Activated CD8-positive, alpha-beta memory T cell treated with anti-CD3 and anti-CD28 coated beads for 24 hours (primary cell): ENCODE results near the gene ORM2.
A peak's percentile ranks its signal among the peaks of the same experiment; 100 is the strongest.

Experiments
- DNase-seq: peaks from one replicate; pipeline ENCODE4 v3.0.0-alpha.2; 2020

ORM2 gene

DNA sequence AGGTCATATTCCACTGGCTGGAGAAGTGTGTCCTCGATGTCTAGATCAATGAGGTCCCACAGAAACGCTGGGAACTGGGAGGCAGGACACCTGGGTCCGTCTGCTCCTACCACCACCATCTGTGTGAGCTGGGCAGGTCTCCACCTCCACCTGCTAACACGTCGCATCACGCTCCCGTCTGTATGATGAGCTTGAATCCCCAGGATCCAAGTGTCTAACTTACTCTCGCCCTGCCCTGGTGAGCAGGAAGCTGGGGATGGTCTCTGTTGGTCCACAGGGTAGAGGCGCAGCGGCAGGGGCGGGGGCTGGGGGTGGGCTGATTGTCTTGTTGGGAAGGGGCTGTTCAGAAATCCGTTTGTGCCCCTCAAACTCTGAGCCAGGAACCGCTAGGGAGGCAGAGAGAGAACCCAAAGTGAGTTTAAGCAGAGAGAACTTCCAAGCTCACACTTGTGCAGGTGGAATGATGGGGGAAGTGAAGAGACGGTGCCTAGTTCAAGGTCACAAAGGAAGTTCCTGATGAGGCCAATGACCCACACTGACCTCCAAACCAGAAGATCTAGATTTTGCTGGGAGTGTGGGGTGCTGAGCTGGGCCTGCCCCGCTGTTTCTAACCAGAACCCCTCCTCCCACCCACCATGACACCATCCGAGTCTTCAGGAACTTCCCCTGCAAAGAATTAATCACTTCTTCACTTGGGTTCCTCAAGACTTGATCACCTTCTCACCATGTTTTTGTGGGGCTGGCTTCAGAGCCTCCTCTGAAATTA is 21.1 kb downstream of the ORM2 start:
- DNase-seq, result no peak

DNA sequence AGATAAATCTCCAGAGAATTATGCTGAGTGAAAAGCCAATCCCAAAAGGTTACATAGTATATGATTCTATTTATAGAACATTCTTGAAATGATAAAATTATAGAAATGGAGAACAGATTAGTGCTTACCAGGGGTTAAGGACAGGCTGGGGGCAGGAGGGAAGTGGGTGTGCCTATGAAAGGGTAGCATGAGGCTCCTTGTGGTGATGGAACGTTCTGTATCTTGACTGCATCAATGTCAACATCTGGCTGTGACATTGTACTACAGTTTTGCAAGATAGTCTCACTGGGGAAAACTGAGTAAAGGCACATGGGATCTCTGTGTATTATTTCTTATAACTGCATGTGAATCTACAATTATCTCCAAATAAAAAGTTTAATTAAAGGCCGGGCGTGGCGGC is 22.3 kb downstream of the ORM2 start:
- DNase-seq, result no peak

DNA sequence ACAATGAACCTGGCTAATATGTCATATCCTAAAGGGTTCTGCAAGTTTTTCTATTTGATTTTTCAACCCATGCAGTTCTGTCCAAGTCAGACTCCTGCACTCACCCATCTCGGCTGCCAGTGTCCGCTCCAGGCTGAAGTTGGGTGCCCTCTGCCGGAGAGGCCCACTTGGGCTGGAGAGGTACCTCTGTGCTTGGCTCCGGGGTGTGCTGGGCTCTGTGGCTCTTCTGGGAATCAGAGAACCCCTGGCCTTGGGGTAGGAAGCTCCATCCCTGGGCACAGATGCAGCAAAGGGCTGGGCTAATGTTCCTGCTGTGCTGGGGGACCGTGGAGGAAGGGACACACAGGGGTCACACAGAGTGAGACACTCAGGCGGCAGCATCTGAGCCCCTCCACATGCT is 26.2 kb downstream of the ORM2 start:
- DNase-seq, result no peak

DNA sequence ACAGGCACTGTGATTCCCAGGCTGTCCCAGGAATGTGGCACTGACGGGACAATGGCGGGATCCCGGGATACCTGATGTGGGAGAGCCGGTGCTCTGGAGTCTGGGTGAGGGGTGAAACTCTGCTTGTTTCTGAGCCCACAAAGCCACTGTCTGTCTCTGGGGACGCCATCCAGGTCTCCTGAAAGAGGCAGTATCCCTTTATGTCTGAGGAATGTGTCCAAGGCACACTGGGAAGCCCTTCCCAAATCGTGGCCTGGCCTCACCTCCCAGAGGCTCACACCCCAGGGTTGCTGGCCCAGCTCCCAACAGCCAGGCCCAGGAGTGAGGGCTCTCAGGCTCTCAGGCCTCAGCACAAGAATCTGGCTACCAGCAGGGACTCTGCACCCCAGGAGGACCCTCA is 27.1 kb downstream of the ORM2 start:
- DNase-seq, result no peak

DNA sequence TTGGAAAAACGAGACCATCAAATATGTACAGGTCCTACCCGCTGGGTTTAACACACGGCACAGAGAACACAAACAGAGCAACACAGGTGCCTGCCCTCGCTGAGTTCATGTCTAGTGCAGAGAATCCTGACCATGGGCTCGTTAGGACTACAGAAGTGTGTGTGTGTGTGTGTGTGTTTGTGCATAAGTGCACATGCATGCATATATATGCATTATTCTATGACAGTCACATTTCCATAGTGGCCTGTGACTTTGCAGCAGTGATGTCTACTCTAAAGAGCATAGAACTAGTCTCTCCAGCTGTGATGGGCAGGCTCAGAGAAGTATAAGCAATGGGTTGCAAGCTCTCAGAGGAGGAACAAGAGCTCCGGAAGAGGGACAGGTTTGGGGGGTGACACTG is 27.7 kb downstream of the ORM2 start:
- DNase-seq, result no peak

DNA sequence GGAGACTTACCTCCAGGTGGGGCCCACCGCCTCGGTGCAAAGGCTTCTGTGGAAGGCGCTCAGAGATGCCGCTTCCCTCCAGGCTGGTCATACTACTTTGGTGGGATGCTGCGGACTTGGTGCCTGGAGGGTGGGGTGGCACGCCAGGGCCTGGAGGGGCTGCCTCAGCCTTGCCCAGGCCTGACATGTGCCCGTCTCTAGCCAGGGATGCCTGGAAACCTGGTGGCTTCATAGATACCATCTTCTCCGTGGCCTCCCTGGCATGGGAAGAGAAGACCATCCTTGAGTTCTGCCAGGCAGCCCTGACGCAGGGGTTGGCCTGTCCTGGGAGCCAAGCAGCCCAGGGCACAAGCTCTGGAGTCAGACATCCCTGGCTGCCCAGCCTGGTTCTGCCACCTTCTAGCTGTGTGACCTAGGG is 28.3 kb downstream of the ORM2 start:
- no peak for DNase-seq

DNA sequence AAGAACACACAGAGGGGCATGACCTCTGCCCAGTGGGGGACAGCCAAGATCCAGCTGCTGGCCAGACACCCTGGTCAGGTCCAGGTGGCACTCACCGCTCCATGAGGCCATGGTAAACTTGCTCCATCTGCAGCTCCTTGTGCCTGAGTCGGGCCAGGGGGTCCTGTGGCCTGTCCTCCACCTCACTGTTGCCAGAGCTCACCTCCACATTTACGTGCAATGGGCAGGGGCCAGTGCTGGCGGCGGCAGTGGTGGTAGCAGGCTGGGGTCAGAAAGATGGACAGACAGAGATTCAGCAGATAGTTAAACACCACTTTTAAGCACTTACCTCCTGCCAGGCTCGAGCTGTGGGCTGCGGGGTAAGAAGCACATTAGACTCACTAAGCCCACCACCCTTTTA is 30.1 kb downstream of the ORM2 start:
- DNase-seq, result no peak

DNA sequence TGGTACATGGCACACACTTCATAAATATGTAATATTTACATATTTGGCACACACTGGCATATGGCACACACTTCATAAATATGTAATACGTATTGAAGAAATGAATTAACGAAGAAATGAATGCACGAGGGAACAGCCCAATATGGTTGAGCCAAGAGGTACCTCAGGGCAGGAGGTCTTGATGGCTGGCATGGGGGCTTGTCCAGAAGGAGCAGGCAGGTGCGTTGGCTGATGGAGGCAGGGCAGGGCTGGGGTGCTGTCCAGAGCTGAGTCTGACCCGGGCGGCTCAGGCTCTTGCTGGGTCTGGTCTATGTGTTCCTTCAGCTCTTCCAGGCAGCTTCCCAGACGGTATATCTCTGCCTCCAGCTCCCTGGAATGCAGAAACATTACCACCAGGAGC is 31.9 kb downstream of the ORM2 start:
- no peak for DNase-seq

DNA sequence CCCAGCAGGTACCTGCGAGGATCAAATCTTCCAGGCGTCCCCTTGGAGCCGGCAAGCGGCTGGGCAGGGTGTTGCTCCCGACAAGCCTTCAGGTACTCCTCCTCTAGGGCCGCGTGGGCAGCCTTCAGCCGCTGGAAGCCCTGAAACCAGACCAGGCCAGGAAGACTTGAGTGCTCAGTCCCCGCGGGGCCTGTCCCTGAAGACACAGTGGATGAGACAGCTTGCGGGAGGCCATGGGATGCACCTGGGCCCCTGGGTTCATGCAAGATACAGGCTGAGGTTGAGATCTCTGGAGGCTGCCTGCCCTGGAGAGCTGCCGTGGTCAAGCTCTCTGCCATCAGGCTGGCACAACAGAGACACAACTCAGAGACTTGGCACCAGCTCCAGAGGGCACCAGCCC is 32.7 kb downstream of the ORM2 start:
- no peak for DNase-seq

DNA sequence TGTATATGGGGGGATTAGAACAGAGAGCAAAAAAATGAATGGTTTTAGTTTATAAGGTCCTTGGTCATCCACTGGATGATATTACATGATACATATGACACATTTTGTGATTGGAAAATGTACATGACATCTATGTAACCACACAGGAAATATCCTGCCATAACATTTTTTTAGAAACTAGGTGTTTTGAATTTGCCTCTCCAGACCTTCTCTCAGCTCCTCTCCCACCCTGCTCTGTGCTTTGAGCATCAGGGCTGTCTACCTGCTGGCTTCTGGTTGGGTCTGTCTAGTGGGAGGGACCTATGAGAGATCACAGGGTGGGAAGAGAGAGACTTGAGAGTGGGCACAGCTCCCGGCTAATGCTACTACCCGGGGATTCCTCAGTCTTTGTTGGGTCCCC is 33.8 kb downstream of the ORM2 start:
- DNase-seq, result peak; percentile 69

DNA sequence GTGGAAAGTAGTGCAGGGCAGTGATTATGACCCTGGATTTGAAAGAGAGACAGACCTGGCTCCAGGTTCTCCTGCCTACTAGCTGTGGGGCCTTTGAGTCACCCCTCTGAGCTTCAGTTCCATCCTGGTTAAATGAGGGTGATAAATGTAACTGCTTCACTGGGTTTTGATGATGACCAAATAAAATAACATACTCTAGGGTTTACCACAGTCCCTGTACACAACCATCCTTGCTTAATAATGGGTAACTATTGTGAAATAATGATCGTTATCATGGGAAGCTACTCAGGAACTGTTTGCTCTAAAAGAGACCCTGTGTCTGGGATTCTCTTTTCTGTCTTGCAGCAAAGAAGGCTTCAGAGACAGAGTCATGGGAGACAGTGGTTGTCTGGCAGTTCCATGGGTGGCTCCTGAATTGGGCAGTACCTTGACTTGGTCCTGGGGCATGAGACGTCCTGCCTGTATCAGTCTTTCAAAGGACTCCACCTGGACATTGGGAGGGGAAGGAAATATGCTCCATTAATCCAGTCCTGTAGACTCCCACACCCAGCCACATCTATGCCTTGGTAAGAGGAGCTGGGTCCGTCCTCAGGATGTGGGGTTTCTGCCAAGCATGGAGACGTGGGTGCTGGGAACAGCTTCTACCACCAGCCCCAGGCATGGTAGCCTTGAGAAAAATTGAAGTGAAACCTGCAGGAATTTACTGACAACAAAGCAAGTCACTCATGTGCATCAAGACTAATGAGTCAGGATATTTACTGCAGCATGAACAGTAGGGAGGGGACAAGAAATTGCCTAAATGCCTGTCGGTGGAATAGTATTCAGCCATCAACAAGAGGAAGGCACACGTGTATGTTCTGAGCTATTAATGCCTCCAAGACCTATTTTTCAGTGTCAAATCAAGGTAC is 34.7 kb downstream of the ORM2 start:
- DNase-seq, result no peak

DNA sequence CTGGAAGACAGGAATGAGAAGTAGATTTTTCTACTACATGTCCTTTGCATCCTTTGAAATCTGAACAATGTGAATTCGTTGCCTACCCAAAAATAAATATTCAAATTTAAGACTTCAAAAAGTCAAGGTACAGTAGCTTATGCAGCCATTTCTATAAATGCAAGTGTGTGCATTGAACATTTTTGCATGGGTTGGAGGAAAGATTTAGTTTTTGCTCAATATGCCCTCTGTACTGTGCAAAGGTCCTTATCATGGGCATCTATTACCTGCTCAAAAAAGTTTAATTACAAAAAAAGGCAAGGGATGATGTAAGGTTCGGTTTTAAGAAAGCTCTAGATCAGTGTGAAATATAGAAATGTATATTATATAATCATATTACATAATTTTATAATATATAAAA is 35.5 kb downstream of the ORM2 start:
- no peak for DNase-seq

DNA sequence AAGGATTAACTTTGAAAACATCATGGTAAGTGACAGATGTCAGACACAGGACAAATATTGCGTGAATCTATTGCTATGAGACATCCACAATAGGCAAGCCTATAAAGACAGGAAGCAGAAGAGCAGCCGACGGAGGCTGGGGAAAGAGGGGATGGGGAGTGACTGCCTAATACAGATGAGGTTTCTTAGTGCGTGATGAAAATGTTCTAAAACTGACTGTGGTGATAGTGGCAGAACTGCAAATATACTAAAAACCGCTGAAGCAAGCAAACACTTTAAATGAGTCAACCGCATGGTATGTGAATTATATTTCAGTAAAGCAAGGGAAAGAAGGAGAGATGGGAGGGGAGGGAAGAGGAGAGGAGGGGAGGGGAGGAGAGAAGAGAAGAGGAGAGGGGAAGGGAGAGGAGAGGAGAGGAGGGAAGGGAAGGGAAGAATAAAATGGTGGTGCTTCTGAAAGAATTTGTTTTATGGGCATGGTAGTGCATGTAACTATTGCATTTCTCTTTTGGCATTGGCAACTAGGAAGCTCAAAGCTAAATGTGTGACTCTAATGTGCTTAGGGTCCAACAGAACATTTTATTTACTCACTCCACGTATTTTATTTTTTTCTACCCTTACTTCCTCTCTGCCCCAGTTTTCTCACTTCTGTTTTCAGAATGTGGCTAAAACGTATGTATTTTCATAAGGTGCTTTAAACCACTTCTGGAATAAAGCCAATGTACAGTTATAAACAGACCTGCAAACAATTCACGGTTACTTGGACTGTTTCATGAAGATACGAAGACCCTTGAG is 36.9 kb downstream of the ORM2 start:
- no peak for DNase-seq

DNA sequence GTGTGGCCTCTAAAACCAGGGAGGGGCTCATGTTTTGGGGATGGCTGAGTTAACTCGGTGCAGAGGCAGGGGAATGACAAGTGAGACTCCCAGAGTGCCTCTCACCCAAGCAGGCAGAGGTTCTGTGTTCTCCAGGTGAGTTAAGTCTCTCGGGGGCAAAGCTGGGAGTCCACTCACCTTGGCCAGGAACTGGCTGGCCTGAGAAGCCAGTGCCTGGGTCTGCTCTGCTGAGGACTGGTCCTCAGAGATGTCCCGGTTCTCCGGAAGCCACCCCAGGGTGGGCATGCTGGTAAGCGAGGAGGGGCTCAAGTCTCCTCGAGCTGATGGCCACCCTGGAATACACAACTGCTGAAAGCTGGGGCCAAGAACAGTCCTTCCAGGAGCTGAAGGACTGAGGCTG is 37.7 kb downstream of the ORM2 start:
- no peak for DNase-seq

DNA sequence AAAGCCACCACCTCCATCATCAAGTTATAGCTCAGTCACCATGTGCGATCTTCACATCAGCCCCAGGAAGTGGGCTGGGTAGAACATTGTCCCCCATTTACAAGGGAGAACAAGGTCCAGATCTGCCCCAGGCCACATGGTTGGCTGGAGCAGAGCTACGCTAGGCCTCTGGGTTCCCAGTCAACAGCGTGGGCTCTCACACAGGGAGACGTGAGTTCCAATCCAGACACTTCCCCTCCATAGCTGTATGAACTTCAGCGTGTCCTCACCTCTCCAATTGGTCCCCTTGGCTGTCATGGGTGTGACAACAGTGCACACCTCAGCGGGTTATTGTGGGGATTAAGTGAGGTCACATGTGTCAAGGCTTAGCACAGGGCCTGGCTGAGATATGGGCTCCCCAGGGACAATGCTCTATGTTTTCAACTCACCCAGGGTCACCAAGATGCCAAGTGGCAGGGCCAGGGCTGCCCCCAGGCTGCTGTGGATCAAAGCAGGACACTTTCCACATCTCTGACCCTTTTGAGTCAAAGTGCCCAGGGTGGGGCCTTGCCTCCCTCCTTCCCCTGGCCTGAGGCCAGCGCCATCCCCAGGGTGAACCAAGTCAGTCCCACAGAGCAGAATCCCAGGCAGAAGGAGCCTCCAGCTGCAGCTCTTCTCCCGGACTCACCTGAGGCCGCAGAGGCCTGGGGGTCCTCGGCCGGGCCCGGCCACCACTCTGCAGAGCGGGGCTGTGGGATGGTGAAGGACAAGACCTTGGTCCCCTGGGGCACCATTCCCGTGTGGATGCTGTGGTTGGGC is 38.3 kb downstream of the ORM2 start:
- DNase-seq, result no peak

DNA sequence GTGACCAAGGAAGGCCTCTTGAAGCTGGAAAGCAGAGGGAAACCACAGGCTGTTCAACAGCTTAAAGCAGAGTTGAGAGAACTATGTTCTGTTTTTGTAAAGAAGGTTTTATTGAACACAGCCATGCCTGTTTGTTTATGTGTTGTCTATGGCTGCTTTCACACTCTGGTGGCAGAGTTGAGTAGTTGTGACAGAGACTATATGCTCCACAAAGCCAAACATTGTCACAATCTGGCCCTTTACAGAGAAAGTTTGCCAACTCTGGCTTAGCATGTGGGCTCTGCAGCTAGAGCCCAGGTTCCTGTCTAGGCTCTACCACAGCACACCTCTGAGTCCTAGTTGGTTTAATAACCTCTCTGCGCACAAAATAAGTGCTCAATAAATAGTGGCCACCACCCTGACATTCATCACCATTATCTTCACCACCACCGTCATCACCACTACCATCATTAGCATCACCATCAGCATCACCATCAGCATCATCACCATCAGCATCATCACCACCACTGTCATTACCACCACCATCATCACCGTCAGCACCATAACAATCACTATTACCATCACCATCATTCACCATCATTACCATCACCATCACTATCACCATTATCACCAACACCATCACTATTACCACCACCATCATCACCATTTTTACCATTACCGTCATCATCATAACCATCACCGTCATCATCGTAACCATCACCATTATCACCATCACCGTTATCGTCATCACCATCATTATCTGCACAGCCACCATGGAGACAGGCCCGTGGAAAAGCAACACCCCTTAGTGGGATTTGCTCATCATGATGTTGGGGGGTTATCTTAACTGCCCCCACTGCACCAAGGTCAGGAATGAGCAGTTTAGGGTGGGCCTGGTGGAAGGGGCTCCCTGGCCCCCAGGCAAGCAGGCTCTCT is 39.8 kb downstream of the ORM2 start:
- no peak for DNase-seq

DNA sequence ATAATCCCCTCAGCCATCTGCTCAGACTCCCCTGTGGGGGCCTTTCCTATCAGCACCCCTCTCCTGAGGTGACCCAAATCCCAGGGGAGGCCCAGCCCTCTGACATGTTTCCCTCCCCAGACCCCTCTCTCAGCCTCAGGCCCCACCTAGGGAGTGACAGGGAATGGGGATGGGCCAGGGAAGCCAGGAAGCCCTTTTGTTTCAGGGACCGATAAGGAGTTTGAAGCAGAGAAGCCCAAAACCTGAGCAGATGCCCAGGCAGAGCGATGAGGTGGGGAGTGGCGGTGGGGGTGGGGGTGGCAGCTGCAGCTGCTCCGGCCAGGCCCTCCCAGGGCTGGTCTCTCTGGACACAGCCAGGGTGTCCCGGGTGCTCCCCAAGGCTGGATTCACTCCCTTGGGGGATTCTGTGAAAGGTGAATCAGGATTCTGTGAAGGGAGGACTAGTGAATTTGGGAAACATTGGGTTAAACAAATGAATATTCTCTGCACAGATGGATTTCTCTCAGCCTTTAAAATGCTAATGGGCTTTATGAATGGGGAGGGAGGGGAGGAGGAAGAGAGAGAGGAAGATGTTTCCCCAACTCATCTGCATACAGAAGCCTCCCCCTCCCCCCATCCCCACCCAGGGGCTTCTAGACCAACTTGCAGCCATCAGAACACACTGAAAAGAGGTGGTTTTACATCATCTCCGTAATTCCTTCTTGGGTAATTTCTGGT is 40.7 kb downstream of the ORM2 start:
- DNase-seq, result no peak

DNA sequence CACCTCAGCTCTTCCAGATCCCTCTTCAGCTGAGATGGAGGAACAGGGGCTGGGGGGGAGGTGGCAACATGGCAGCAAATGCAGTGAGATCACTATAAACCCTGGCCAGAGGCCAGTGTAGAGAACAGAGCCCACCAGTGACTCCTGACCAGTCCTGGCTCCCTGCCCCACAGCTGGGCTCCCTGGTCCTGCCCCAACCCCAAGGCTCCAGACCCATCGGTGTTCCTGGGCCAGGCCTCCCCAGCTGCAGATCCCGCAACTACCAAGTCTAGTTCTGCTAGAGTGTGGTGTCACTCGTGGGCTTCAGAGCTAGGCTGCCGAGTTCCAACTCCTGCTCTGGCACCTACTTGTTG is 41.3 kb downstream of the ORM2 start:
- DNase-seq, result no peak

DNA sequence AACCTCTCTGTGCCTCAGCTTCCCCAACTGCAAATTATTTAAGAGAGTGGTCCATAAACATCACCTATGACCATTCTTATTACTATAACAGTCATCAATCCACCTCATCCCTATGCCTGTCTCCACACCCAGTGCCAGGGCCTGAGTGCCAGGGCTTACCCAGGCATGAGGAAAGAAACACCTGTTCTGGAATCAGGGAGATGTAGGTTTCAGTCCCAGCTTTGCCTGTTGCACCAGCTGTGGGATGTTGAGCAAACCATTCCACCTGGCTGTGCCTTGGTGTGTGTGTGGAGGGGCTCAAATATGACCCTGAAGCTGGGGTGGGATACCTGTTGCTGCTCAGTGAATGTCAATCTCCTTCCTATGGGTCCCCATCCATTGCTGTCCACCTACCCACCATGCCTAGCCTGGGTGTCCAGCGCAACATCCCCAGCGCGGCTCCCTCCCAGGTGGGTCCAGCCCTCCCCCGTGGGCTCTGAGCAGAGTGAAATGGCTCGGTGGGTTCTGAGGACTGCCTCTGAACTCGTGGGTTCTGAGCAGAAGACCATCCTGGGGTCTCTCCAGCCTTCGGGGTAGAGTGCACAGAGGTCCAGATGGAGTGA is 41.8 kb downstream of the ORM2 start:
- no peak for DNase-seq
